Upper lobe of left lung (tissue), 6 donors: ENCODE data around the gene BTBD6. TPM values are rescaled to one million over a fixed set of nuclear protein-coding genes. Genes with fewer than 3 reads are reported as not detected.

Experiments used
- ATAC-seq, 2 donors: fragments of 200-7000 bp; cut with Tn5 transposase; one replicate each; pipeline ENCODE4 v1.9.1; 2022; ENCODE audit warnings: mild to moderate bottlenecking in 2 of 2, moderate library complexity in 2 of 2; ENCODE audit not compliant: low FRiP score in 2 of 2
- DNase-seq, 2 donors: peaks; one replicate each; pipeline ENCODE4 v3.0.0-alpha.2; 2019 to 2020
- H3K27ac ChIP-seq, 4 donors: fragments of 200-600 bp; sonication (generic); one replicate each; pipeline ENCODE4 v1.5.1; 2016 to 2019
- H3K27me3 ChIP-seq, 4 donors: fragments of 200-600 bp; sonication (generic); one replicate each; pipeline ENCODE4 v1.5.1; 2017 to 2019
- H3K36me3 ChIP-seq, 4 donors: fragments of 200-600 bp; sonication (generic); one replicate each; pipeline ENCODE4 v1.5.1; 2016 to 2019
- H3K4me1 ChIP-seq, 4 donors: fragments of 200-600 bp; sonication (generic); one replicate each; pipeline ENCODE4 v1.5.1; 2018 to 2019
- H3K4me3 ChIP-seq, 4 donors: fragments of 200-600 bp; sonication (generic); one replicate each; pipeline ENCODE4 v1.5.1; 2017 to 2019; ENCODE audit warnings: mild to moderate bottlenecking in 2 of 4, moderate library complexity in 1 of 4
- H3K9me3 ChIP-seq, 4 donors: fragments of 200-600 bp; sonication (generic); one replicate each; pipeline ENCODE4 v1.5.1; 2018 to 2019
- EP300 ChIP-seq, 4 donors: sonication (generic); formaldehyde crosslinking; IDR thresholded peaks; one replicate each; pipeline ENCODE4 v1.5.1; 2017; ENCODE audit warnings: antibody characterized with exemption in 4 of 4, control low read depth in 2 of 4
- POLR2A ChIP-seq, 4 donors: fragments of 450-650 bp; IDR thresholded peaks; one replicate each; pipeline ENCODE4 v1.5.1; 2016 to 2017; ENCODE audit warnings: antibody characterized with exemption in 4 of 4, mild to moderate bottlenecking in 2 of 4
- POLR2AphosphoS5 ChIP-seq, 2 donors: sonication (generic); formaldehyde crosslinking; IDR thresholded peaks; one replicate each; pipeline ENCODE4 v1.5.1; 2017; ENCODE audit warnings: antibody characterized with exemption in 2 of 2
- WGBS, 2 donors: methylation state at CpG; one replicate each; pipeline ENCODE4 v1.1.5; 2017 to 2018; 5-methylcytosine and 5-hydroxymethylcytosine counted together
- total RNA-seq, 6 donors: library from RNA; depleted of rRNA in 4 of 6; stranded (reverse); fragments of >200 nt in 4 of 6; gene quantifications; one replicate each; pipeline versions ENCODE4 v1.1.0 to v1.2.1, GENCODE V29; 2016 to 2021
- TF ChIP-seq, protein P1 (sequence below), 6 experiments: fragments of 450-650 bp in 4 of 6; fragments of 200-600 bp in 2 of 6; sonication (generic) in 2 of 6; IDR thresholded peaks; one replicate each; pipeline ENCODE4 v1.5.1; 2016 to 2019; ENCODE audit warnings: antibody characterized with exemption in 6 of 6
- donor health status: DM: no; HTN: no; CAD: no; lungs with moderate emphysema.
- donor health status: DM: no; HTN: yes; CAD: no; lungs with severe emphysema.

BTBD6 gene
- total RNA-seq, 6 donors from 2014 or later, result 36.4 to 71.7 (median 49.8) TPM

DNA sequence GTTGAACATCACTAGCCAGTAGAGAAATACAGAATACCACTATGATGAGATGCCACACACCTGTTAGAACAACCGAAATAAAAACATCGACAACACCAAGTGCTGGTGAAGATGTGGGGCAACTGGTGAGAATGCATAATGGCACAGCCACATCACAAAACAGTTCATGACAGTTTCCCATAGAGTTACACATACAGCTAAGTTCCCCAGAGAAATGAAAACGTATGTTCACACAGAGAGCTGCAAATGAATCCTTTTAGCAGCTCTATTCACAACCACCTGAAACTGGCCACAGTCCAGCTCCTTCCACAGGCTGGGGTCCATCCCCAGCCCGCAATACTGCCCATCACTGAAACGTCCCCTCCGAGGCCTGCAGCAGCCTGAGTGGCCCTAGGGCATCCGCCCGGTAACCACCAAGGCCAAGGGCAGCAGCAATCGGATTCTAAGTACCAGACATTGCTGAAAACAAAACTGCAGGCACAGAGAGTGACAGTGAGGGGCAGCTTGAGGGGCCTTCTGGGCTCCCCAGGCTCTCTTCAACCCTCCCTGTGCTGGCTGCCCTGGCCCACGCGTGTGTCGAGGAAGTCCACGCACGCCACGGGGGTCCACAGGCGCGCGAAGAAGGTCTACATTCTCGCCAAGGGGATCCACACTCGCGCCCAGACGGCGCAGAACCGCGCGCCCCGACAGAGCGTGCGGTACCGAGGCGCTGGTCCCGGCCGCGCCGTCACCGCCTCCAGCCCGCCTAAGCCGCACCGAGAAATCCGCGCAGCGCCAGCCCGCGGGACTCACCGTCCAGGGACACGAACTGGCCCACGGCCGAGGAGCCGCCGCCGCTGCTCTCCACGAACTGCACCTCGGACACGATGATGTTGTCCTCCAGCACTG lies 51.6 kb downstream of the BTBD6 start:
- peak in 1 of 2 donors; percentile 1 for ATAC-seq
- TF ChIP-seq, protein P1, sequence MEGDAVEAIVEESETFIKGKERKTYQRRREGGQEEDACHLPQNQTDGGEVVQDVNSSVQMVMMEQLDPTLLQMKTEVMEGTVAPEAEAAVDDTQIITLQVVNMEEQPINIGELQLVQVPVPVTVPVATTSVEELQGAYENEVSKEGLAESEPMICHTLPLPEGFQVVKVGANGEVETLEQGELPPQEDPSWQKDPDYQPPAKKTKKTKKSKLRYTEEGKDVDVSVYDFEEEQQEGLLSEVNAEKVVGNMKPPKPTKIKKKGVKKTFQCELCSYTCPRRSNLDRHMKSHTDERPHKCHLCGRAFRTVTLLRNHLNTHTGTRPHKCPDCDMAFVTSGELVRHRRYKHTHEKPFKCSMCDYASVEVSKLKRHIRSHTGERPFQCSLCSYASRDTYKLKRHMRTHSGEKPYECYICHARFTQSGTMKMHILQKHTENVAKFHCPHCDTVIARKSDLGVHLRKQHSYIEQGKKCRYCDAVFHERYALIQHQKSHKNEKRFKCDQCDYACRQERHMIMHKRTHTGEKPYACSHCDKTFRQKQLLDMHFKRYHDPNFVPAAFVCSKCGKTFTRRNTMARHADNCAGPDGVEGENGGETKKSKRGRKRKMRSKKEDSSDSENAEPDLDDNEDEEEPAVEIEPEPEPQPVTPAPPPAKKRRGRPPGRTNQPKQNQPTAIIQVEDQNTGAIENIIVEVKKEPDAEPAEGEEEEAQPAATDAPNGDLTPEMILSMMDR (IDR thresholded peaks at IDR 0.05), result no peak
- TF ChIP-seq POLR2A (IDR thresholded peaks at IDR 0.05) (no peak), POLR2AphosphoS5 (IDR thresholded peaks at IDR 0.05) (no peak), EP300 (IDR thresholded peaks at IDR 0.05) (no peak)
- peak in 1 of 2 donors; percentile 29 for DNase-seq

More for the DNA sequence above, 51.6 kb downstream of the BTBD6 start:
- WGBS, 2 donors, result 18 to 30% methylated on average over 11 to 17 of the region's 54 CpGs
- H3K27me3 ChIP-seq, result no peaks in the 10 kb centered on the region
- no peaks in the 10 kb centered on the region for H3K9me3 ChIP-seq
- peak overlapping the region; percentile 55 to 86 (median 82) for H3K4me3 ChIP-seq
- peaks cover 15 to 35% (median 22%) of the 10 kb centered on the region in 4 donors for H3K4me1 ChIP-seq
- peak overlapping the region; percentile 89 to 99 (median 93) for H3K27ac ChIP-seq
- H3K36me3 ChIP-seq, result no peaks in the 10 kb centered on the region

Other genes starting within 250 kb of the BTBD6 start
- 10 to 100 TPM in 1 of 6 donors, 1 to 10 TPM in 4, under 1 TPM in 1; 0.89 to 10.3 (median 6.6) TPM for gene CDCA4, start 227.4 kb upstream of the BTBD6 start, total RNA-seq
- 10 to 100 TPM in 1 of 6 donors, 1 to 10 TPM in 5; 3.0 to 14.7 (median 7.0) TPM for gene GPR132, start 183.1 kb upstream of the BTBD6 start, total RNA-seq
- gene JAG2, start 79.8 kb upstream of the BTBD6 start, total RNA-seq, result 10 to 100 TPM; 14.9 to 43.4 (median 23.8) TPM
- gene NUDT14, start 67.2 kb upstream of the BTBD6 start, total RNA-seq, result 10 to 100 TPM; 17.9 to 87.5 (median 54.9) TPM
- 100 to 1,000 TPM in 1 of 6 donors, 10 to 100 TPM in 5; 38.6 to 195 (median 52.7) TPM for gene BRF1, start 52.5 kb downstream of the BTBD6 start, total RNA-seq
- 100 to 1,000 TPM in 2 of 6 donors, 10 to 100 TPM in 4; 53.4 to 204 (median 86.5) TPM for gene PACS2, start 66.2 kb downstream of the BTBD6 start, total RNA-seq
- 1 to 10 TPM in 3 of 6 donors, not detected in 3; 1.2 to 2.1 (median 1.9) TPM for gene TEX22, start 150.0 kb downstream of the BTBD6 start, total RNA-seq
- gene MTA1, start 171.3 kb downstream of the BTBD6 start, total RNA-seq, result 100 to 1,000 TPM in 2 of 6 donors, 10 to 100 TPM in 4; 64.8 to 315 (median 94.9) TPM
- 100 to 1,000 TPM in 5 of 6 donors, 10 to 100 TPM in 1; 55.5 to 422 (median 190) TPM for gene CRIP2, start 226.3 kb downstream of the BTBD6 start, total RNA-seq
- 100 to 1,000 TPM in 4 of 6 donors, 10 to 100 TPM in 2; 26.2 to 425 (median 200) TPM for gene CRIP1, start 238.4 kb downstream of the BTBD6 start, total RNA-seq
- 10 to 100 TPM; 13.8 to 38.5 (median 17.4) TPM for gene TEDC1, start 242.7 kb downstream of the BTBD6 start, total RNA-seq